B cell (primary cell): ENCODE measurements around the gene RHNO1. TPM values are rescaled to one million over a fixed set of nuclear protein-coding genes. Genes with fewer than 3 reads are reported as not detected.

Source experiments
- ATAC-seq: fragments of 200-7000 bp; cut with Tn5 transposase; one replicate; pipeline ENCODE4 v1.10.0; 2021; ENCODE audit warnings: low read depth, mild to moderate bottlenecking, moderate number of reproducible peaks, moderate library complexity
- CTCF ChIA-PET: fragments of 350-600 bp; sonication (Branson Sonifier 250); formaldehyde crosslinking; loops from one replicate; lab custom pipeline; 2021; ENCODE audit warnings: antibody characterized with exemption, inconsistent platforms; lab: Charles Lee
- POLR2A ChIA-PET: fragments of 350-600 bp; sonication (Branson Sonifier 250); formaldehyde crosslinking; loops from one replicate; lab custom pipeline; 2021; ENCODE audit warnings: antibody characterized with exemption; lab: Charles Lee
- DNase-seq: peaks from one replicate; pipeline ENCODE4 v3.0.0; 2013
- H2AFZ ChIP-seq: 2 replicates; pipeline ENCODE4 v1.6.1; 2012; ENCODE audit warnings: mild to moderate bottlenecking, low read depth, low read length; ENCODE audit not compliant: insufficient read depth, poor library complexity, severe bottlenecking
- H3K27ac ChIP-seq, 2 donors: 1 replicate in 1 of 2; 2 replicates in 1 of 2; pipeline ENCODE4 v1.5.1; 2012 to 2013; ENCODE audit warnings: low read length in 2 of 2, mild to moderate bottlenecking in 2 of 2, moderate library complexity in 1 of 2
- H3K27me3 ChIP-seq, 4 experiments: fragments of 200-600 bp in 1 of 4; sonication (generic) in 1 of 4; replicated peaks in 1 of 4; 1 replicate in 2 of 4; 2 replicates in 2 of 4; pipeline versions ENCODE4 v1.6.1 to v1.7.0; 2013 to 2016; ENCODE audit warnings: low read length in 3 of 4, mild to moderate bottlenecking in 2 of 4, mixed read lengths in 1 of 4, moderate library complexity in 1 of 4; ENCODE audit not compliant: insufficient read depth in 4 of 4, control insufficient read depth in 3 of 4; ENCODE audit errors: control extremely low read depth in 1 of 4
- H3K36me3 ChIP-seq, 2 experiments: replicated peaks in 1 of 2; 1 replicate in 1 of 2; 2 replicates in 1 of 2; pipeline versions ENCODE4 v1.6.1 to v1.7.1; 2013; ENCODE audit warnings: low read length in 1 of 2; ENCODE audit not compliant: insufficient read depth in 2 of 2, control insufficient read depth in 1 of 2; ENCODE audit errors: control extremely low read depth in 1 of 2, extremely low read depth in 1 of 2
- H3K4me1 ChIP-seq, 2 donors: fragments of 200-600 bp in 1 of 2; sonication (generic) in 1 of 2; 1 replicate in 1 of 2; 2 replicates in 1 of 2; pipeline versions ENCODE4 v1.5.1 to v1.6.1; 2013 to 2017; ENCODE audit warnings: low read length in 2 of 2; ENCODE audit not compliant: control insufficient read depth in 2 of 2, insufficient read depth in 2 of 2
- H3K4me2 ChIP-seq: replicated peaks from 2 replicates; pipeline ENCODE3; 2012; ENCODE audit warnings: mild to moderate bottlenecking, low read depth, low read length; ENCODE audit not compliant: poor library complexity, severe bottlenecking
- H3K4me3 ChIP-seq, 5 experiments: fragments of 200-600 bp in 1 of 5; sonication (generic) in 1 of 5; 1 replicate in 3 of 5; 2 replicates in 2 of 5; pipeline versions ENCODE4 v1.5.1 to v1.7.0; 2011 to 2016; ENCODE audit warnings: low read length in 4 of 5, mild to moderate bottlenecking in 4 of 5, low read depth in 2 of 5, control low read depth in 1 of 5, moderate library complexity in 1 of 5; ENCODE audit not compliant: insufficient read depth in 1 of 5; ENCODE audit errors: control extremely low read depth in 1 of 5, extremely low read depth in 1 of 5
- H3K79me2 ChIP-seq: fragments of 200-600 bp; sonication (generic); one replicate; pipeline ENCODE4 v1.6.0; 2016; ENCODE audit warnings: low read length; ENCODE audit not compliant: control insufficient read depth, insufficient read depth
- H3K9ac ChIP-seq: fragments of 200-600 bp; sonication (generic); 2 replicates; pipeline ENCODE4 v1.6.1; 2017; ENCODE audit warnings: mild to moderate bottlenecking, low read length, moderate library complexity
- H3K9me3 ChIP-seq, 3 donors: one replicate each; pipeline versions ENCODE4 v1.6.1 to v1.7.1; 2013; ENCODE audit warnings: low read length in 2 of 3; ENCODE audit not compliant: control insufficient read depth in 2 of 3, insufficient read depth in 1 of 3; ENCODE audit errors: control extremely low read depth in 1 of 3
- H4K20me1 ChIP-seq: 2 replicates; pipeline ENCODE4 v1.6.0; 2012; ENCODE audit warnings: mild to moderate bottlenecking, low read length; ENCODE audit not compliant: insufficient read depth, control insufficient read depth, poor library complexity, severe bottlenecking
- H3K27ac Mint-ChIP-seq: one replicate; pipeline ENCODE4 v1.8.0; 2021; ENCODE audit warnings: mixed read lengths
- H3K27me3 Mint-ChIP-seq: one replicate; pipeline ENCODE4 v1.8.0; 2021; ENCODE audit warnings: mixed read lengths
- H3K4me1 Mint-ChIP-seq: one replicate; pipeline ENCODE4 v1.8.0; 2021; ENCODE audit warnings: mixed read lengths
- H3K4me3 Mint-ChIP-seq: one replicate; pipeline ENCODE4 v1.8.0; 2021; ENCODE audit warnings: mixed read lengths
- H3K9me3 Mint-ChIP-seq: one replicate; pipeline ENCODE4 v1.8.0; 2022; ENCODE audit warnings: mixed read lengths; ENCODE audit not compliant: insufficient read depth
- EZH2 ChIP-seq: IDR thresholded peaks from 2 replicates; pipeline ENCODE4 v1.6.1; 2012; ENCODE audit warnings: borderline replicate concordance, low read depth, mild to moderate bottlenecking, moderate library complexity, low read length; ENCODE audit not compliant: insufficient read depth, poor library complexity, severe bottlenecking
- WGBS: methylation state at CpG from one replicate; pipeline ENCODE4 v1.1.5; 2013; ENCODE audit warnings: missing lambda C conversion rate; ENCODE audit not compliant: insufficient coverage; 5-methylcytosine and 5-hydroxymethylcytosine counted together
- intact Hi-C: fragments of 100-400 bp; cut with micrococcal nuclease; formaldehyde crosslinking; loops from one replicate; pipeline ENCODE4 v1.10.0; 2022
- polyA plus RNA-seq: library from polyadenylated mRNA; depleted of rRNA; stranded (reverse); fragments of >200 nt; gene quantifications from 2 replicates; pipeline ENCODE4 v1.2.3, GENCODE V29; 2012
- total RNA-seq, 2 donors: library from RNA; stranded (reverse); fragments of 120-200 nt in 1 of 2; gene quantifications; 1 replicate in 1 of 2; 2 replicates in 1 of 2; pipeline versions ENCODE4 v1.2.3 to v1.2.4, GENCODE V29; 2013 to 2022
- TF ChIP-seq, protein P1 (sequence below): fragments of 200-600 bp; IDR thresholded peaks from one replicate; pipeline ENCODE4 v1.8.0; 2022; ENCODE audit warnings: antibody characterized with exemption, mild to moderate bottlenecking

Gene RHNO1
- total and polyA plus RNA-seq, 2 donors (not counting 1 experiment from before 2014, with no cell fraction given) = 13.3 to 13.5 TPM

- Histone ChIP-seq H3K9ac (no peak overlapping the region), H3K4me2 (no peak overlapping the region), H3K4me1 (peaks cover 11 to 21% of the 10 kb centered on the region in 2 donors), H3K9me3 (peaks cover 0 to 6% (median 0%) of the 10 kb centered on the region in 3 donors), H3K79me2 (peaks cover 6% of the 10 kb centered on the region), H3K27me3 (no peaks in the 10 kb centered on the region), H2AFZ (no peak overlapping the region), H3K4me3 (no peak overlapping the region), H4K20me1 (peaks cover 7% of the 10 kb centered on the region), H3K27ac (no peak overlapping the region), H3K36me3 (no peaks in the 10 kb centered on the region)
- intact Hi-C loops = loop anchor here (5.0 kb wide), 2 partner anchors 155 to 190 kb away; partner anchors contain the start of gene TSPAN9
- peaks cover 33% of the 10 kb centered on the region for H3K4me1 Mint-ChIP-seq
- H3K4me3 Mint-ChIP-seq = no peak overlapping the region
- H3K9me3 Mint-ChIP-seq = no peaks in the 10 kb centered on the region
- no peak for ATAC-seq
- H3K27me3 Mint-ChIP-seq = no peaks in the 10 kb centered on the region
- POLR2A ChIA-PET = interaction anchor here (0.7 to 0.9 kb wide), 2 partner anchors 12 to 73 kb away, joined by 3 to 4 read pairs; no protein-coding TSS in a partner anchor
- WGBS = 98% methylated on average over 5 of the region's 10 CpGs
- no peak for DNase-seq
- no peak overlapping the region for H3K27ac Mint-ChIP-seq
- CTCF ChIA-PET = interaction anchor here (0.9 kb wide), 1 partner anchor 389 kb away, joined by 3 read pairs; no protein-coding TSS in a partner anchor
- TF ChIP-seq, protein P1, sequence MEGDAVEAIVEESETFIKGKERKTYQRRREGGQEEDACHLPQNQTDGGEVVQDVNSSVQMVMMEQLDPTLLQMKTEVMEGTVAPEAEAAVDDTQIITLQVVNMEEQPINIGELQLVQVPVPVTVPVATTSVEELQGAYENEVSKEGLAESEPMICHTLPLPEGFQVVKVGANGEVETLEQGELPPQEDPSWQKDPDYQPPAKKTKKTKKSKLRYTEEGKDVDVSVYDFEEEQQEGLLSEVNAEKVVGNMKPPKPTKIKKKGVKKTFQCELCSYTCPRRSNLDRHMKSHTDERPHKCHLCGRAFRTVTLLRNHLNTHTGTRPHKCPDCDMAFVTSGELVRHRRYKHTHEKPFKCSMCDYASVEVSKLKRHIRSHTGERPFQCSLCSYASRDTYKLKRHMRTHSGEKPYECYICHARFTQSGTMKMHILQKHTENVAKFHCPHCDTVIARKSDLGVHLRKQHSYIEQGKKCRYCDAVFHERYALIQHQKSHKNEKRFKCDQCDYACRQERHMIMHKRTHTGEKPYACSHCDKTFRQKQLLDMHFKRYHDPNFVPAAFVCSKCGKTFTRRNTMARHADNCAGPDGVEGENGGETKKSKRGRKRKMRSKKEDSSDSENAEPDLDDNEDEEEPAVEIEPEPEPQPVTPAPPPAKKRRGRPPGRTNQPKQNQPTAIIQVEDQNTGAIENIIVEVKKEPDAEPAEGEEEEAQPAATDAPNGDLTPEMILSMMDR = no peak
- no peak for TF ChIP-seq EZH2
These were observed 9.9 kb downstream of the RHNO1 start for GRCh38 chr12:2886768-2887450.

GRCh38 chr12:2890001-2890387 is 13.0 kb downstream of the RHNO1 start:
- Histone ChIP-seq H3K27ac (peak overlapping the region; percentile 60 to 89), H3K27me3 (no peaks in the 10 kb centered on the region), H3K4me3 (peak overlapping the region; percentile 55 to 99 (median 85)), H3K4me2 (peak overlapping the region; percentile 95), H3K9ac (peak overlapping the region; percentile 90), H4K20me1 (peaks cover 2% of the 10 kb centered on the region), H3K79me2 (peaks cover 13% of the 10 kb centered on the region), H3K4me1 (peaks cover 7 to 16% of the 10 kb centered on the region in 2 donors), H3K36me3 (no peaks in the 10 kb centered on the region), H3K9me3 (peaks cover 0 to 6% (median 0%) of the 10 kb centered on the region in 3 donors), H2AFZ (peak overlapping the region; percentile 94)
- no peaks in the 10 kb centered on the region for H3K27me3 Mint-ChIP-seq
- ATAC-seq (no peak), DNase-seq (no peak)
- no peak for TF ChIP-seq EZH2
- TF ChIP-seq, protein P1 = no peak
- H3K9me3 Mint-ChIP-seq = no peaks in the 10 kb centered on the region
- ChIA-PET CTCF (interaction anchor here (1.7 kb wide), 1 partner anchor 77 kb away, joined by 6 read pairs; the partner anchor contains the start of gene ITFG2), POLR2A (interaction anchor here (0.8 to 2.2 kb wide), 4 partner anchors 9 to 47 kb away, joined by 3 to 7 read pairs (median 4); partner anchors contain the start of genes FOXM1 and RHNO1)
- WGBS = 82% methylated on average over 10 of the region's 10 CpGs
- peak overlapping the region; percentile 93 for H3K27ac Mint-ChIP-seq
- intact Hi-C loops = loop anchor here (1.0 to 5.0 kb wide), 6 partner anchors 13 to 1432 kb away; partner anchors contain the start of genes CRACR2A, FKBP4, FOXM1 and RHNO1
- peaks cover 30% of the 10 kb centered on the region for H3K4me1 Mint-ChIP-seq
- H3K4me3 Mint-ChIP-seq = peak overlapping the region; percentile 94
